Neural crest cell (in vitro differentiated cells): Measurements from ENCODE around the gene YWHAB. TPM values are rescaled to one million over a fixed set of nuclear protein-coding genes. Genes with fewer than 3 reads are reported as not detected.
A peak's percentile ranks its signal among the peaks of the same experiment; 100 is the strongest.

Source experiments
- DNase-seq: peaks from one replicate; pipeline ENCODE4 v3.0.0; 2021; ENCODE audit warnings: low read depth, mixed read lengths, low spot score
- H3K27ac Mint-ChIP-seq: one replicate; pipeline ENCODE4 v1.8.0; 2021; ENCODE audit warnings: mild to moderate bottlenecking, mixed read lengths; ENCODE audit not compliant: unreplicated experiment
- H3K27me3 Mint-ChIP-seq: 2 replicates; pipeline ENCODE4 v1.8.0; 2021; ENCODE audit warnings: low read depth, mild to moderate bottlenecking, mixed read lengths
- H3K36me3 Mint-ChIP-seq: 2 replicates; pipeline ENCODE4 v1.8.0; 2021; ENCODE audit warnings: low read depth, mild to moderate bottlenecking, mixed read lengths
- H3K4me1 Mint-ChIP-seq: 2 replicates; pipeline ENCODE4 v1.8.0; 2021; ENCODE audit warnings: mixed read lengths
- H3K4me3 Mint-ChIP-seq: one replicate; pipeline ENCODE4 v1.8.0; 2021; ENCODE audit warnings: mild to moderate bottlenecking, mixed read lengths
- H3K9me3 Mint-ChIP-seq: 2 replicates; pipeline ENCODE4 v1.8.0; 2021; ENCODE audit warnings: mixed read lengths
- total RNA-seq: library from RNA; stranded (reverse); gene quantifications from 2 replicates; pipeline ENCODE4 v1.2.1, GENCODE V29; 2021
- TF ChIP-seq, protein P1 (sequence below): fragments of 200-600 bp; sonication (generic); conservative IDR thresholded peaks from 2 replicates; pipeline ENCODE4 v1.5.0; 2021; ENCODE audit warnings: antibody characterized with exemption, mild to moderate bottlenecking

YWHAB gene
- total RNA-seq, 1 donor from 2014 or later = 168 TPM

DNA sequence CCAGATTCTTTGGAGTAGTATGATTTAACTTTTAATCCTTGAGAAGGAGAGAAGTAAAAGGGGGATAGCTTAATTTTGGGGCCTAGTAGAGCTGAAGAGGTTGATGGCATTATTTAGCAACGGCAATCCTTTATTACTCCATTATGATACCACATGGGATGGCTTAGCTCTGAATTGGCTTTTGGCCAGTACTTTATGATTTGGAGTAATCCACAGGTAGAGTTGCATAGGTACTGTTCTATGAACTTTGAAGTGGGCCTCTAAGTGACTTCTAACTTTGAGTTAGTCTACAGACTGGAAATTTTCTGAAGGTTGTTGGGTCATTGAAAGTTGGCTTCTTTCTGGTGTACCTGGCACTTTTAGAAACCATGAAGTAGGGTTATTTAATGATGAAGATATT lies 11.6 kb downstream of the YWHAB start:
- no peak for DNase-seq
- no peak overlapping the region for H3K27ac Mint-ChIP-seq
- TF ChIP-seq, protein P1, sequence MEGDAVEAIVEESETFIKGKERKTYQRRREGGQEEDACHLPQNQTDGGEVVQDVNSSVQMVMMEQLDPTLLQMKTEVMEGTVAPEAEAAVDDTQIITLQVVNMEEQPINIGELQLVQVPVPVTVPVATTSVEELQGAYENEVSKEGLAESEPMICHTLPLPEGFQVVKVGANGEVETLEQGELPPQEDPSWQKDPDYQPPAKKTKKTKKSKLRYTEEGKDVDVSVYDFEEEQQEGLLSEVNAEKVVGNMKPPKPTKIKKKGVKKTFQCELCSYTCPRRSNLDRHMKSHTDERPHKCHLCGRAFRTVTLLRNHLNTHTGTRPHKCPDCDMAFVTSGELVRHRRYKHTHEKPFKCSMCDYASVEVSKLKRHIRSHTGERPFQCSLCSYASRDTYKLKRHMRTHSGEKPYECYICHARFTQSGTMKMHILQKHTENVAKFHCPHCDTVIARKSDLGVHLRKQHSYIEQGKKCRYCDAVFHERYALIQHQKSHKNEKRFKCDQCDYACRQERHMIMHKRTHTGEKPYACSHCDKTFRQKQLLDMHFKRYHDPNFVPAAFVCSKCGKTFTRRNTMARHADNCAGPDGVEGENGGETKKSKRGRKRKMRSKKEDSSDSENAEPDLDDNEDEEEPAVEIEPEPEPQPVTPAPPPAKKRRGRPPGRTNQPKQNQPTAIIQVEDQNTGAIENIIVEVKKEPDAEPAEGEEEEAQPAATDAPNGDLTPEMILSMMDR = no peak
- no peaks in the 10 kb centered on the region for H3K27me3 Mint-ChIP-seq
- no peak overlapping the region for H3K4me3 Mint-ChIP-seq
- H3K9me3 Mint-ChIP-seq = no peaks in the 10 kb centered on the region
- peaks cover 5% of the 10 kb centered on the region for H3K4me1 Mint-ChIP-seq
- no peaks in the 10 kb centered on the region for H3K36me3 Mint-ChIP-seq

DNA sequence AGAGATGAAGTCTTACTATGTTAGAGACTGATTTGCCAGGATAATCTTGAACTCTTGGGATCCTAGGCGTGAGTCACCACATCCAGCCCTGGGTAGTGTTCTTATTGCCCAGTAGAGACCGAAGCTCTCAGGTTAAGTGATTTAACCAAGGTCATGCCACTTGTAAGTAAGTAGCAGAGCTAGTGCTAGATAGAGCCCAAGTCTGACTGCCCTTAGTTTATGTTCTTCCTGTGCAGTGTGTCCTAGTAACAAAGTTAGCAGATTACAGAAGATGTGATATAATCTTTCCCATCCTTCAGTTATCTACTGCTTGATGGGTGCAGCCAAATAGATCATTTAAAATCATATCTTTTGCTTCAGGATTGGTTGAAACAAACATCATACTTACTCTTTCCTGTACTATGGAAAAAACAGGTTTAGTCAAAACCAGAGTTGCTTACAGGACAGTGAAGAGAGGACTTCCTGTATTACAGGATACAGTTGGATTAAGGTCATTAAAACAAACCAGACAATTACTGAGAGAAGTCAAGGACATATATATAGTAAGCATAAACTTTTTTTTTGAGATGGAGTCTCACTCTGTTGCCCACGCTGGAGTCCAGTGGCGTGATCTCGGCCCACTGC lies 14.8 kb downstream of the YWHAB start:
- TF ChIP-seq, protein P1 = no peak
- H3K27ac Mint-ChIP-seq = no peak overlapping the region
- H3K36me3 Mint-ChIP-seq = no peaks in the 10 kb centered on the region
- H3K27me3 Mint-ChIP-seq = no peaks in the 10 kb centered on the region
- no peak overlapping the region for H3K4me3 Mint-ChIP-seq
- H3K9me3 Mint-ChIP-seq = no peaks in the 10 kb centered on the region
- no peak for DNase-seq
- H3K4me1 Mint-ChIP-seq = no peaks in the 10 kb centered on the region

DNA sequence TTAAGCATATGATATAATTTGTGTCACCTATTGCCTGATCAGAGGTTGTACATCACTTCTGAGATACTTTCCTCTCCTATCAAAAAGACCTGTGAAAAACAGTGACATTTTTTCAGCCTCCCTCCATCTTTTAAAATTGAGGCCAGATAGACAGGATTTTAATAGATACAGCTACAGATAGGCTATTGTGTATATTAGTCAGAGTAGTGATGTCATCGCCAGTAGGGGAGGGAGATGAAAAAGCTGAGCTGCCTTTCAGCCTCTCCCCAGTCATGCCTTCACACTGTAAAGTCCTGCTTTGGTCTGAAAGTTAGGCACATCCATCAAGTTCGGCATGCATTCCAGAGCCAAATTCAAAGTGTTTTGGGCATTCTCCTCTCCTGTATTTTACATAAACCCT lies 16.5 kb downstream of the YWHAB start:
- no peaks in the 10 kb centered on the region for H3K4me1 Mint-ChIP-seq
- no peak for DNase-seq
- no peaks in the 10 kb centered on the region for H3K9me3 Mint-ChIP-seq
- H3K27me3 Mint-ChIP-seq = no peaks in the 10 kb centered on the region
- peaks cover 3% of the 10 kb centered on the region for H3K36me3 Mint-ChIP-seq
- H3K27ac Mint-ChIP-seq = no peak overlapping the region
- TF ChIP-seq, protein P1 = no peak
- no peak overlapping the region for H3K4me3 Mint-ChIP-seq

DNA sequence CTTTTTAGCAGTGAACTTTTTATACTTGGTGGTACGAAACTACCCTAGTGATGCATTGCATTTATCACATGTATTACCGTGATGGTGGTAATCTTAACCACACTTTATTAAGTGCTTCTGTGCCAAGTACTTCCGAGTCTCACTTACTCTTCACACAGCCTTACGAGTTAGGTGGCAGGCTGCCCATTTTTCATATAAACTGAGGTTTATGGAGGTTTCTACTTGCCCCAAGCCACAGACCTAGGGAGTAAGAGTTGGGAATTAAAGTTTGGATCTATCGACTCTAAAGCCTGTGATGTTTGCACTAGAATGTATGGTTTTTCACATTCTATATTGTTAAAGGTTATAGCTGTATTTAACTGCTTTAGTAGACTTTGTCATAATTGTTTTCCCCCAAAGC lies 18.9 kb downstream of the YWHAB start:
- H3K27me3 Mint-ChIP-seq = no peaks in the 10 kb centered on the region
- no peak overlapping the region for H3K4me3 Mint-ChIP-seq
- no peak for DNase-seq
- H3K9me3 Mint-ChIP-seq = no peaks in the 10 kb centered on the region
- H3K4me1 Mint-ChIP-seq = peaks cover 8% of the 10 kb centered on the region
- TF ChIP-seq, protein P1 = no peak
- H3K27ac Mint-ChIP-seq = no peak overlapping the region
- peaks cover 3% of the 10 kb centered on the region for H3K36me3 Mint-ChIP-seq

DNA sequence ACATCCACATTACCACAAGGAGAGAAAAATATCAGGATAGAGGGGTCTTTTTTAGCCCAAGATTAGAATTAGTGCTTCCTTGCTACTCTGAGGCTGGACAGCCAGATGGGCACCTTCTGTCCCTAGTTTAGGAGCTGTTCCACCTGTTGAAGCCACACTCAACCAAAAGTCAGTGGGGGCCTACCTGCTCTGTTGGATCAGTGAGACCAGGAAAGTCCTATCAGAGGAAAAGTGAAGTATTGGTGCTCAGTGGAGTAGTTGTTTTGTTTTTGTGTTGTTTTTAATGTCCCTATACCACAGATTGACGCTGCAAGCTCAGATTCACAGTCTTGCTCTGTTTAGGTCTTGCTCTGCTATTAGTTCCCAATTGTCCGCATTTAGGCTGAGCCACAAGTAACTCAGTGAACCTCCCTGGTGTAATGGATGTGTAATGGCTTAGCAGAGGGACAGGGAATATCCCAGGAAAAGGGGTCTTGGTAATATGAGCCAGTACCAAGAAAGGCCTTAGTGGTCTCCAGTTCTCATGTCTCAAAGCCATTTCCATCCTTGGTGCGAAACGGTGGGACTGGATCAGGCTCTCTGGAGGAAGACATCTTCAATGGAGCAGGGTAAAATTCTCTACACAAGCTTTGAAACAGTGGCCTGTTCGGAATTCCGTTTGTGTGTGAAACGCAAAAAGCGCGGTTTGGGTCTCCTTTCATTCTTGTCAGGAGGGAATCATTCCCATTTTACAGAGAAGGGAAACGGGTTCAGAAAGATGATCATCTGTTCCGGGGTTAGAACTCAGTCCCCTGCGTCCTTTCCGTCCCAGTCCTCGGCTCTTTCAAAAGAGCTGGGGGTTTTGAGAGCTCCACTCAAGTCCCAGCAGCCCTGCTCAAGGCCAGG lies 23.7 kb downstream of the YWHAB start:
- peak overlapping the region; percentile 89 for H3K4me3 Mint-ChIP-seq
- no peaks in the 10 kb centered on the region for H3K27me3 Mint-ChIP-seq
- peaks cover 24% of the 10 kb centered on the region for H3K4me1 Mint-ChIP-seq
- TF ChIP-seq, protein P1 = no peak
- peaks cover 10% of the 10 kb centered on the region for H3K36me3 Mint-ChIP-seq
- H3K9me3 Mint-ChIP-seq = no peaks in the 10 kb centered on the region
- DNase-seq = no peak
- no peak overlapping the region for H3K27ac Mint-ChIP-seq
